Adipocyte (in vitro differentiated cells): Measurements from ENCODE around the gene PCNT.
"Not testable (repeated sequence)": the region's sequence is repeated elsewhere in the genome, so short reads cannot be mapped to it uniquely, and the experiment has no call there.

Experiments used
- DNase-seq: peaks from one replicate; pipeline ENCODE4 v3.0.0-alpha.2; 2015; ENCODE audit warnings: low read depth
- H3K27me3 ChIP-seq: replicated peaks from 2 replicates; pipeline ENCODE4 v1.7.0; 2013; ENCODE audit warnings: mild to moderate bottlenecking, low read length, moderate library complexity; ENCODE audit not compliant: control insufficient read depth, insufficient read depth
- H3K36me3 ChIP-seq: 2 replicates; pipeline ENCODE4 v1.7.0; 2013; ENCODE audit warnings: low read length, mild to moderate bottlenecking, moderate library complexity; ENCODE audit not compliant: control insufficient read depth, insufficient read depth, severe bottlenecking
- H3K4me1 ChIP-seq: 2 replicates; pipeline ENCODE4 v1.7.0; 2013; ENCODE audit warnings: mild to moderate bottlenecking, low read length, moderate library complexity; ENCODE audit not compliant: control insufficient read depth, insufficient read depth
- H3K4me3 ChIP-seq: 2 replicates; pipeline ENCODE4 v1.7.0; 2013; ENCODE audit warnings: mild to moderate bottlenecking, low read length, moderate library complexity
- H3K9ac ChIP-seq: 2 replicates; pipeline ENCODE4 v1.7.0; 2013; ENCODE audit warnings: mild to moderate bottlenecking, low read length, moderate library complexity
- H3K9me3 ChIP-seq: 2 replicates; pipeline ENCODE4 v1.7.0; 2013; ENCODE audit warnings: mild to moderate bottlenecking, low read length, moderate library complexity; ENCODE audit not compliant: control insufficient read depth

The PCNT gene

DNA sequence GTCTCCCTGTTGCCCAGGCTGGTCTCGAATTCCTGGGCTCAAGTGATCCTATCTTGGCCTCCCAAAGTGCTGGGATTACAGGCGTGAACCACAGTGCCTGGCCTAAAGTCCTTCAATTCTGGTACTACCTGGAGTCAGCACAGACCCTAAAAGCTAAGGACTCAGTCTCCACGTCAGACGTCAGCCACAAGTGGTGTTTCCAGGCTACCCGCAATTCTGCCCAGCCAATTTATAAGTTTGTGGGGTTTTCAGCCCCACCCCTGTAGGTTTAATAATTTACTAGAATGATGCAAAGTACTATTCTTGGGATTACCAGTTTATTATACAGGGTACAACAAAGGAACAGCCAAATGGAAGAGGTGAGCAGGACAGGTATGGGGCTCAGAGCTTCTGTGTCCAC lies 124.2 kb downstream of the PCNT start:
- Histone ChIP-seq H3K27me3 (no peaks in the 10 kb centered on the region), H3K9me3 (peaks cover 3% of the 10 kb centered on the region), H3K4me1 (no peaks in the 10 kb centered on the region), H3K36me3 (peaks cover 23% of the 10 kb centered on the region), H3K4me3 (no peak overlapping the region), H3K9ac (no peak overlapping the region)
- DNase-seq, result no peak

DNA sequence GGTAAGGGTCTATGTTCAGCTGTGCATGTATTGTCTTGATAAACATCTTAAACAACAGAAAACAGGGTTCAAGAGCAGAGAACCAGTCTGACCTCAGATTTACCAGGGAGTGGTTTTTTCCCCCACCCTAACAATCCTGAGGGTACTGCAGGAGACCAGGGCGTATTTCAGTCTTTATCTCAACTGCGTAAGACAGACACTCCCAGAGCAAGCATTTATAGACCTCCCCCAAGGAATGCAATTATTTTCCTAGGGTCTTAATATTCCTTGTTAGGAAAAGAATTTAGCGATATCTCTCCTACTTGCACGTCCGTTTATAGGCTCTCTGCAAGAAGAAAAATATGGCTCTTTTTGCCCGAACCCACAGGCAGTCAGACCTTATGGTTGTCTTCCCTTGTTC lies 124.9 kb downstream of the PCNT start:
- not testable (repeated sequence) for H3K9ac ChIP-seq, H3K27me3 ChIP-seq, DNase-seq, H3K9me3 ChIP-seq, H3K4me3 ChIP-seq, H3K4me1 ChIP-seq
- peaks cover 21% of the 10 kb centered on the region for H3K36me3 ChIP-seq

DNA sequence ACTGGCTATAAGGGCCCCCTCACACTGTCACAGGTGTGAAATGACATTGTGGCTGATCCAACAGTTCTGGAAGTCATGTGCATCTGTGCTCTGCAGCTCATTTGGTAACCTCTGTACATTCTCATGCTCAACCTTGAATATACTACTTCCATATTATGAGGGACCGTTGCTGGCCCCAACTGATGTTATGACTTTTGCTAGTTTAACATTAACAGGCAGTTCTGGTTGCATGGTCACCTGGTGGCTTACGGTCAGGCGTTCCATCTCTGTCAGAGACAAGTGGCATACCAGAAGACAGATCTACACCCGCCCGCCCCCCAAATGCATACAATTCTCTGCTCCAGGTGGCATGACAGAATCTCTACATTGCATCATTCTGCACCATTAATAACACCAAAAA lies 128.8 kb downstream of the PCNT start:
- Histone ChIP-seq H3K4me3 (no peak overlapping the region), H3K9me3 (peaks cover 3% of the 10 kb centered on the region), H3K27me3 (no peaks in the 10 kb centered on the region), H3K9ac (no peak overlapping the region), H3K36me3 (no peaks in the 10 kb centered on the region), H3K4me1 (peaks cover 32% of the 10 kb centered on the region)
- no peak for DNase-seq

DNA sequence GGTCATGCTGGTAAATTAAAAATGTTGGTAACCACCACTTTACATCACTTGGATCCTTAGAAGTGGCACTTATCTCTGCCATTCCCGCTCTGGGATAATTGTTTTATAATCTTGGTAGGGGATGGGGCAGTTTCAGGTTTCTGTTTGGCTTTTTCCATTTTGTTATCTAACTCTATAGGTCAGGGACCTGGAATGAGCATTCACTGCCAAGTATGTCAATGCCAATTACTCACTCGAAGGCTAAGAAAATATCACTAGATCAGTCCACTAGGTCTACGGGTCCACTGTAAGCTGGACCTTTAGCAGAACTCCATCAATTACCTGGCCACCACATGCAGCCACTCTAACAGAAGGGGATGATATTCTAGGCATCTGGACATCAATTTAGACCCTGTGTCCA lies 130.2 kb downstream of the PCNT start:
- H3K4me3 ChIP-seq, result no peak overlapping the region
- no peak overlapping the region for H3K9ac ChIP-seq
- peaks cover 34% of the 10 kb centered on the region for H3K4me1 ChIP-seq
- DNase-seq, result no peak
- no peaks in the 10 kb centered on the region for H3K36me3 ChIP-seq
- H3K9me3 ChIP-seq, result no peaks in the 10 kb centered on the region
- H3K27me3 ChIP-seq, result no peaks in the 10 kb centered on the region

DNA sequence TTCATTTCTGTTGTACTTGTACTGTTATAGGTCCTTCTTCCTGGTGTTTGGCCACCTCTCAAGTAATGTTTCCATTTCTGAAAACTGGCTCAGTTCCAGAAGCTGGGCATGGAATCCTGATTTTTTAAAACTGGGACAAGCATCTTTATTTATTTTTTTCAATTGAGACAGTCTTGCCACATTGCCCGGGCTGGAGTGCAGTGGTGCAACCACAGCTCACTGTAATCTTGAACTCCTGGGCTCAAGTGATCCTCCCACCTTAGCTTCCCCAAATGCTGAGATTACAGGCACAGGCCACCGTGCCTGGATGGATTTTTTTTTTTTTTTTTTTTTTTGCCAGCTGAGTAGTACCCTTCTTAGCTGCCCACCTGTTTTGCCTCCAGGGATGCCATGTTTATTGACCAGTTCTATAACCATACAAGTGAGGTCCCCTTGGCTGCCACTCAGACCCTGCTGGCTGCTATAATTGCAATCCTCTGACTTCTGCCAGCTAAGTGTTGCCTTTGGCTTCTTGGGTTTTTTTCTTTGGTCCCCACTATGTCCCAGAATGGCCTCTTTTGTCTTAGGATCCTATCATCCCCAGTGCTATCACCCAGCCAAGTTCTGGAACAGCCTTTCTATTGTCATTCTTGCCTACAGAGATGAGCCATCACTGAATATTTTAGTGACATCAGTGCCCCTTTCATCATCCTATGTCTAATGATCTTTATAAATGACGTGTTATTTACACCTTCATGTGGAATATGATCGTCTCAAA lies 130.9 kb downstream of the PCNT start:
- Histone ChIP-seq H3K4me1 (peaks cover 34% of the 10 kb centered on the region), H3K4me3 (no peak overlapping the region), H3K9ac (no peak overlapping the region), H3K9me3 (no peaks in the 10 kb centered on the region), H3K36me3 (no peaks in the 10 kb centered on the region), H3K27me3 (no peaks in the 10 kb centered on the region)
- peak; percentile 14 for DNase-seq

DNA sequence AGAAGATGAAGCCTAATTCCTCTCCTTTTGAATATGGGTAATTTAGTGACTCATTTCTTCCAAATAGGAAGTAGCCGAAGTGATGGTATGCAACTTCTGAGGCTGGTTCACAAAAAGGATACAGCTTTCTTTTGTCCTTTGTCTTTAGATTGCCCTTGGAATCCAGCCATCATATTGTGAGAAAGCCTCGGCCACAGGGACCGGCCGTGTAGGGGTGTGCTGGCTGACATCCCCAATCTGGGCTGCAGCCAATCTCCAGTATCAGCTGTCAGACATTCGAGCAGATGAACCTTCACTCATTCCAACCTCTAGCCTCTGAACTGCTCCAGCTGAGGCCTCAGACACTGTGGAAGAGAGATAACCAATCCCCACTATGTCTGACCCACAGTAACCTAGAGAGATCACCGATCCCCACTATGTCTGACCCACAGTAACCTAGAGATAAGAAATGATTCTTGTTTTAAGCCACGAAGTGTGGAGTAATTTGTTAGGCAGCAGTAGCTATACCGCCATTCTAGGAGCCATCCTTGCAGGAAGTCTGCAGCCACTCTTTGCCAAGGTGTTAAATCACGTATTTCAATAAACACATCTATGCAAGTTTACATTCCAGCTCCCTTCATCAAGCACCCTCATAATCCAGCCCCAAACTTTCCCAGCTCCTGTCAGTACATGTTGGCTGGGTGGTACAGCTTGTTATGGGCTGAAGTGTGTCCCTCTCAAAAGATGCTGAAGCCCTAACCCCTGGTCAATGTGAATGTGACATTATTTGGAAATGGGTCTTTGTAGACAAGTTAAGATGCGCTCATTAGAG lies 131.8 kb downstream of the PCNT start:
- Histone ChIP-seq H3K9ac (no peak overlapping the region), H3K4me3 (peak overlapping the region; percentile 26), H3K4me1 (peaks cover 40% of the 10 kb centered on the region), H3K27me3 (no peaks in the 10 kb centered on the region), H3K9me3 (no peaks in the 10 kb centered on the region), H3K36me3 (no peaks in the 10 kb centered on the region)
- peak; percentile 65 for DNase-seq

DNA sequence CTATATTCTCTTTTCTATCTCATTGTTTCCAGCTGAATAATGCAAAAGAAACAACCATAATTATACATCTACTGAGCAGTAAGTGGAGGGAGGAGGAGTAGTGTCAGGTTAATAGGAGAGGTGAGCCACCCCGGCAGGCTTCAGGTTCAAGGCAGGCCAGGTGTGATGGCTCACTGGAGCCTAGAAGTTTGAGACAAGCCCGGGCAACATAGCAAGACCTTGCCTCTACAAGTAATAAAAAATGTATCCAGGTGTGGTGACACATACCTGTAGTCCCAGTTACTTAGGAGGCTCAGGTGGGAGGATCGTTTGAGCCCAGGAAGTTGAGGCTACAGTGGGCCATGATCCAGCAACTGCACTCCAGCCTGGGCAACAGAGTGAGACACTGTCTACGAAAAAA lies 132.8 kb downstream of the PCNT start:
- DNase-seq, result no peak
- Histone ChIP-seq H3K4me1 (peaks cover 40% of the 10 kb centered on the region), H3K4me3 (no peak overlapping the region), H3K9ac (no peak overlapping the region), H3K9me3 (no peaks in the 10 kb centered on the region), H3K27me3 (no peaks in the 10 kb centered on the region), H3K36me3 (no peaks in the 10 kb centered on the region)

DNA sequence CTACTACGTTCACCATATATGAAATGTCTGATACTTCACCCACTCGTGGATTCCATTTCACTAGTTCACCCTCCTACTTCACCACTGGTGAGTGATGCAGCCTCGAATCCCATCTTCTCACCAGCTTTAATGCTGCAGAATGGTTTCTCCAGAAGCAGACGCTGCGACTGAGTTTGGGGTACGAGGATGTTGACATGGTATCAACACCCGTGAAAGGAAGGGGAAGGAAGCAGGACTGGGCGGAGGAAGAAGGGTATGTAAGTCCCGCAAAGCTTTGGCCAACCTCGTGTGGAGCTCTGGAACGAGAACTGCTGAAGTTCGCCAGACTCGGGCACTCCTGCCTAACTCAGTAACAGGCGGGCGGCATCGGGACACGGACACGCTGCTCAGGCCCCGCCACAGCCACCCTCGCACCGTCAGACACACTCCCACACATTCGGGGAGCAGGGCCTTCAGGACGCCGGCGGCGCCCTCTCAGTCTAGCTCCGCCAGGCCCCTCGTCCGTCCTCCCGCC lies 133.9 kb downstream of the PCNT start:
- Histone ChIP-seq H3K36me3 (no peaks in the 10 kb centered on the region), H3K9ac (peak overlapping the region; percentile 92), H3K4me3 (peak overlapping the region; percentile 88), H3K27me3 (no peaks in the 10 kb centered on the region), H3K4me1 (peaks cover 40% of the 10 kb centered on the region), H3K9me3 (no peaks in the 10 kb centered on the region)
- DNase-seq, result peak; percentile 75

DNA sequence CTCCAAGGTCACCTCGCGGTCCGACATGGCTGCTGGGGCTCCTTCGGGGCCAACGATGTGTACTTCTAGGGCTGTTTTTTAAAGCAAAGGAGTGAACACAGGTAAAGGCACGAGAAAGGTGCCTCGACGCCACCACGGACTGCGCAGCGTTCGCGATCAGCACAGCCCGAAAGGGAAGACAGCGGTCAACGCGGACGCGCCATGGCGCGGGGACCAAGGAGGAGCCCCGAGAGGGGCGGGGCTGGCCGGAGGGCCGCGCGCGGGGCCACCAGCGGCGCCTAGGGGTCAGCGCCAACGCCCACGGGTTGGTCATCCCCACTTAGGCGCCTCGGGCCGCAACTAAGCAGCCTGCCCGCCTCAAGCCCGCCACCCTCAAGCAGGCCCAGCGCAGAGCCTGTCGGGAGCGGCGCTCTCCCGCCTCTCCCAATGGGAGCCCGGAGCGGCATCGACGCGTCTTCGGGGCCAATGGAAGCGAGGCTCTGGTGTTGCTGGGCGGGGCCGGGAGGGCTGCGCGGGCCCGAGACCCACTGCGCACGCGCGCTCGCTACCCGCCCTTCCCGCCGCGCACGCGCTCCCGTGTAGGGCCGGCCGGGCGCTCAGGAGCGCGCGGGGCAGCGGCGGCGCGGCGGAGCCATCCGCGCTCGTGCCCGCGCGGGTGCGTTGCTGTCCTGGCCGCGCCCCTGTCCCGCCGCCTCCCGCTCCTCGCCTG lies 134.5 kb downstream of the PCNT start, which contains the start of gene DIP2A:
Gene DIP2A (plus strand): TSS at position 577 of the 709 bp plus-strand sequence. CDS start 241 bp downstream, outside the sequence.
- H3K9me3 ChIP-seq, result no peaks in the 10 kb centered on the region
- peak within 1 kb of the TSS; percentile 92 for H3K9ac ChIP-seq
- peak; percentile 99 for DNase-seq
- H3K36me3 ChIP-seq, result peaks cover 5% of the 10 kb centered on the region
- H3K4me3 ChIP-seq, result peak within 1 kb of the TSS; percentile 88
- H3K27me3 ChIP-seq, result no peaks in the 10 kb centered on the region
- H3K4me1 ChIP-seq, result peaks cover 40% of the 10 kb centered on the region

DNA sequence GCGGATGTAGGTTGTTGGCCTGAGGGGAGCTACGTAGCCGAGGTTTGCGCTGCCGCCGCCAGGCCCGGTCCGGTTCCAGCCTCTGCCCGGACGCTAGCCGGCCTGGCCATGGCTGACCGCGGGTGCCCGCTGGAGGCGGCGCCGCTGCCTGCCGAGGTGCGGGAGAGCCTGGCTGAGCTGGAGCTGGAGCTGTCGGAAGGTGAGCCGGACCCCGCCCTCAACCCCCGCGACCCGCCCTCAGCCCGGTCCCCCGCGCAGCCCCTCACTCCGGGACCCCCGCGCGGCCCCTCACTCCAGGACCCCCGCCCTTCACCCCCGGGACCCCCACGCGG lies 135.0 kb downstream of the PCNT start:
- H3K9me3 ChIP-seq, result no peaks in the 10 kb centered on the region
- H3K36me3 ChIP-seq, result peaks cover 5% of the 10 kb centered on the region
- H3K27me3 ChIP-seq, result no peaks in the 10 kb centered on the region
- no peak for DNase-seq
- H3K9ac ChIP-seq, result peak overlapping the region; percentile 91
- peaks cover 40% of the 10 kb centered on the region for H3K4me1 ChIP-seq
- H3K4me3 ChIP-seq, result peak overlapping the region; percentile 85
